Heart right ventricle (tissue), 16 donors: Measurements from ENCODE around the gene COL18A1. TPM values are rescaled to one million over a fixed set of nuclear protein-coding genes. Genes with fewer than 3 reads are reported as not detected.

Experiments used
- ATAC-seq, 8 donors: fragments of 200-7000 bp; cut with Tn5 transposase; one replicate each; pipeline ENCODE4 v1.9.1; 2020; ENCODE audit warnings: mild to moderate bottlenecking in 8 of 8, moderate library complexity in 8 of 8, moderate number of reproducible peaks in 1 of 8
- DNase-seq, 2 donors: peaks; one replicate each; pipeline ENCODE4 v3.0.0-alpha.2; 2020
- H3K27ac ChIP-seq, 10 donors: fragments of 200-600 bp; sonication (generic) in 2 of 10; one replicate each; pipeline versions ENCODE4 v1.5.0 to v1.8.0; 2020 to 2022; ENCODE audit warnings: mild to moderate bottlenecking in 3 of 10
- H3K27me3 ChIP-seq, 7 donors: fragments of 200-600 bp; one replicate each; pipeline ENCODE4 v1.8.0; 2021 to 2022; ENCODE audit warnings: mild to moderate bottlenecking in 2 of 7
- H3K36me3 ChIP-seq, 9 donors: fragments of 200-600 bp; sonication (generic) in 1 of 9; one replicate each; pipeline versions ENCODE4 v1.5.0 to v1.8.0; 2020 to 2022; ENCODE audit warnings: mild to moderate bottlenecking in 2 of 9
- H3K4me1 ChIP-seq, 9 donors: fragments of 200-600 bp; sonication (generic) in 1 of 9; one replicate each; pipeline versions ENCODE4 v1.5.0 to v1.8.0; 2020 to 2022; ENCODE audit warnings: mild to moderate bottlenecking in 4 of 9
- H3K4me3 ChIP-seq, 10 donors: fragments of 200-600 bp; sonication (generic) in 2 of 10; one replicate each; pipeline versions ENCODE4 v1.5.0 to v1.8.0; 2020 to 2022; ENCODE audit warnings: mild to moderate bottlenecking in 7 of 10, moderate library complexity in 2 of 10
- H3K9me3 ChIP-seq, 11 donors: fragments of 200-600 bp in 10 of 11; sonication (generic) in 2 of 11; one replicate each; pipeline versions ENCODE4 v1.5.0 to v1.8.0; 2013 to 2022; ENCODE audit warnings: mild to moderate bottlenecking in 2 of 11, control low read depth in 1 of 11, moderate library complexity in 1 of 11
- WGBS, 2 donors: extraction: QIAGEN DNeasy Blood & Tissue Kit; methylation state at CpG; one replicate each; pipeline ENCODE4 v1.1.7; 2013; ENCODE audit warnings: inconsistent platforms in 1 of 2; 5-methylcytosine and 5-hydroxymethylcytosine counted together
- intact Hi-C, 10 donors: fragments of 100-400 bp; cut with DNase I; formaldehyde crosslinking; loops; one replicate each; pipeline versions ENCODE4 v1.11.1 to v1.14.2; 2022
- polyA plus RNA-seq, 2 donors: library from polyadenylated mRNA; stranded (reverse); fragments of 200-250 nt; gene quantifications; one replicate each; pipeline ENCODE4 v1.2.3, GENCODE V29; 2013
- total RNA-seq, 10 donors: library from RNA; stranded (reverse); fragmentation: NEBNext Ultra II Directional in 3 of 10; extraction: Animal tissue kit (Norgen Biotek cat#: 25700) in 3 of 10; gene quantifications; one replicate each; pipeline versions ENCODE4 v1.2.1 to v1.2.4, GENCODE V29; 2021 to 2023
- TF ChIP-seq, protein P1 (sequence below), 9 donors: fragments of 200-600 bp; sonication (generic) in 2 of 9; IDR thresholded peaks; one replicate each; pipeline versions ENCODE4 v1.5.0 to v1.8.0; 2021 to 2022; ENCODE audit warnings: antibody characterized with exemption in 9 of 9, mild to moderate bottlenecking in 5 of 9, moderate library complexity in 1 of 9
- donor health status: Arrhythmogenic right ventricular cardiomyopathy.
- donor health status: ischemic (EF 13 %, LVEDD 7.1; RV severe dilation, severe dysfunction).
- donor health status: healthy with polysubstance abuse.
- donor health status: DM: no; HTN: yes; CAD: no.
- donor health status: DM: no; HTN: no; CAD: no.
- donor health status: ischemic (EF 25% LVEDD 6.9; RV normal size, moderate dysfunction).
- donor health status: ischemic (EF 25% LVEDD 5.7; RV mildly dilated, moderate dysfunction).
- donor health status: healthy.
- donor health status: DM: yes; HTN: yes; CAD: no.
- donor health status: Ischemic cardiomyopathy.
- donor health status: ischemic (EF 35%, LVEDD 5.7; RV mildly dilated, moderate dysfunction).
- donor health status: nonischemic (EF 11% LVEDD 7.7; RV severe dilation, severe dysfunction).
- donor health status: DM: yes; HTN: yes; CAD: no.
- donor health status: PGD.
- donor health status: ischemic (EF 29% LVEDD 5.4; RV normal size, mild dysfunction).
- donor health status: nonischemic (EF 23%, LVEDD 6.1; RV moderate dilation, normal function).

The COL18A1 gene
- total and polyA plus RNA-seq, 12 donors = 33.7 to 87.1 (median 52.6) TPM

DNA sequence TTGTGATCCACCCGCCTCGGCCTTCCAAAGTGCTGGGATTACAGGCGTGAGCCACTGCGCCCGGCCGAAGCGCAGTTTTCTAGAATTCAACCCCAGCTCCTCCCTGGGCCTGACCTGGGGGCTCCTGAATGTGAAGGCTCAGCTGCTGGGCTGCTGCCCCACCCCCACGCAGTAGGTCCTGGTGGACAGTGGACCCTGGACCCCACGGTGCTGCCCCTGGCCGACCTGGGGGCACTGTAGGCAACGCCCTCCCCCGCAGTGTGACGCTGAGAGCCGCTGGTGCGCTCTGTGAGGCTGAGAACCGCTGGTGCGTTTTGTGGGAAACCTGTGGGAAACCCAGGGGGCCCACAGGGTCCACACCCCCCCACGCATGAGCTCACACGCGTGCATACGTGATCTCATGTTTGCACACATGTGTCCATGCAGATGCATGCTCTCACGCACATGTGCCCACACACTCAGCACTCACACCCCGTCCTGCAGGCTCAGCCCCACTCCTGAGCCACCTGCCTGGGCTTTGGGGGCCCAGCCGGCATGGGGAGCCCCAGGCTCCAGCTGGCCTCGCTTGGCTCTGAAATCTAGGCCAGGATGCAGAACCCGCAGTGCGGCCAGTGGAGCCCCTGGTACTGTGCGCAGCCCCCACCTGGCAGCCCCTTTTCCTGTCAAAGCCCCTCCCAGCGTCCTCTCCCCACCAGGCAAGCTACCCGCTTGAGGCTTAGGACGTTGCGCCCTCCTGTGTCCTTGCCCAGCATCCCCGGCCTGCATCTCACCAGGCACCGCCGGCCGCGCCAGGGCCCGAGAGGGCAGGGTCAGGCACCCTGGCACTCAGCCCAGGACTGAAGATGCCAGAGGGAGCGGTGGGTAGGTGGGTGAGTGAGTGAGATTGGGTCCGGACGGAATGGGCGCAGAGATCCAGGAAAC lies 67.7 kb downstream of the COL18A1 start:
- peaks cover 19 to 52% (median 44%) of the 10 kb centered on the region in 9 donors for H3K4me1 ChIP-seq
- H3K4me3 ChIP-seq = no peak overlapping the region
- ATAC-seq (no peak), DNase-seq (peak in 1 of 2 donors; percentile 21)
- peak overlapping the region in 8 of 10 donors; percentile 57 to 90 (median 82) for H3K27ac ChIP-seq
- WGBS, 2 donors = 90 to 94% methylated on average over 42 of the region's 42 CpGs
- H3K27me3 ChIP-seq = no peaks in the 10 kb centered on the region
- TF ChIP-seq, protein P1, sequence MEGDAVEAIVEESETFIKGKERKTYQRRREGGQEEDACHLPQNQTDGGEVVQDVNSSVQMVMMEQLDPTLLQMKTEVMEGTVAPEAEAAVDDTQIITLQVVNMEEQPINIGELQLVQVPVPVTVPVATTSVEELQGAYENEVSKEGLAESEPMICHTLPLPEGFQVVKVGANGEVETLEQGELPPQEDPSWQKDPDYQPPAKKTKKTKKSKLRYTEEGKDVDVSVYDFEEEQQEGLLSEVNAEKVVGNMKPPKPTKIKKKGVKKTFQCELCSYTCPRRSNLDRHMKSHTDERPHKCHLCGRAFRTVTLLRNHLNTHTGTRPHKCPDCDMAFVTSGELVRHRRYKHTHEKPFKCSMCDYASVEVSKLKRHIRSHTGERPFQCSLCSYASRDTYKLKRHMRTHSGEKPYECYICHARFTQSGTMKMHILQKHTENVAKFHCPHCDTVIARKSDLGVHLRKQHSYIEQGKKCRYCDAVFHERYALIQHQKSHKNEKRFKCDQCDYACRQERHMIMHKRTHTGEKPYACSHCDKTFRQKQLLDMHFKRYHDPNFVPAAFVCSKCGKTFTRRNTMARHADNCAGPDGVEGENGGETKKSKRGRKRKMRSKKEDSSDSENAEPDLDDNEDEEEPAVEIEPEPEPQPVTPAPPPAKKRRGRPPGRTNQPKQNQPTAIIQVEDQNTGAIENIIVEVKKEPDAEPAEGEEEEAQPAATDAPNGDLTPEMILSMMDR (IDR thresholded peaks at IDR 0.05) = no peak
- intact Hi-C loops = loop anchor here in 1 of 10 donors (10.0 kb wide), 1 partner anchor 122 kb away; no protein-coding TSS in a partner anchor
- no peaks in the 10 kb centered on the region for H3K9me3 ChIP-seq
- H3K36me3 ChIP-seq = peaks cover 0 to 63% (median 12%) of the 10 kb centered on the region in 9 donors

DNA sequence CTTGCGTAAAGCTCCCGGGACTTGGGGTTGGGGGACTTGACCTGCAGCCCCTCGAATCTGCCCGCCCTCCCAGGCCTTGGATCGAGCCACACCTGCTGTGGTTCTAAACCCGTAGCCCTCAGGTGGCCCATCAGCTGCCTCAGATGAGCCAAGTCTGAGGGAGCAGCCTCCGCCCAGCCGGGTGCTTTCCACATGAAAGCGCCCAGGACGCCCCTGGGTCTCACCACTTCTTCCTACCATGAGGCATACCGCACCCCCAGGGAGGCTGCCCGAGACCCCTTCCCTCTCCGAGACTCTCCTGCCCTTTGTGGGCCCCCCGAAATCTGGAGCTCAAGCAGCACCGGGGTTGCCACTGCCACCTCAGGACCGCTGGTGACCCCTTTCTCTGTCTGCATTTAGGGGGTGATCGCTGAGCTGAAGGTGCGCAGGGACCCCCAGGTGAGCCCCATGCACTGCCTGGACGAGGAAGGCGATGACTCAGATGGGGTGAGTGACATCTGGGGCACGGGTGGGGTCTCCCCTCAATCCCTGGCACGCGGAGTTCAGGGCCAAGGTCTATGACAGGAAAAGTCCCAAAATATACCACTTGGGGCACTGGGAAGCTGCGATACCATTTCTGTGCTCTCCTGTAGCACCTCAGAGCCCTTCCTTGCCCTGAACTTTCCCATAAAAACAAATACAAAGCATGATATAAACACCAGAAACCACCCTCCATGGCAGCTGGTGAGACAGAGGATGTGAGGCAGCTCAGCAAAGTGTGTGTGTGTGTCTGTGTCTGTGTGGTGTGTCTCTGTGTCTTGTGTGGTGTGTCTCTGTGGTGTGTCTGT lies 68.7 kb downstream of the COL18A1 start:
- no peak for ATAC-seq
- H3K9me3 ChIP-seq = no peaks in the 10 kb centered on the region
- no peak for DNase-seq
- peaks cover 0 to 59% (median 13%) of the 10 kb centered on the region in 9 donors for H3K36me3 ChIP-seq
- no peak overlapping the region for H3K27ac ChIP-seq
- intact Hi-C loops = loop anchor here in 1 of 10 donors (10.0 kb wide), 1 partner anchor 121 kb away; no protein-coding TSS in a partner anchor
- 93 to 95% methylated on average over 24 of the region's 24 CpGs for WGBS, 2 donors
- peaks cover 20 to 60% (median 54%) of the 10 kb centered on the region in 9 donors for H3K4me1 ChIP-seq
- H3K27me3 ChIP-seq = no peaks in the 10 kb centered on the region
- no peak overlapping the region for H3K4me3 ChIP-seq
- TF ChIP-seq, protein P1 (IDR thresholded peaks at IDR 0.05) = no peak

DNA sequence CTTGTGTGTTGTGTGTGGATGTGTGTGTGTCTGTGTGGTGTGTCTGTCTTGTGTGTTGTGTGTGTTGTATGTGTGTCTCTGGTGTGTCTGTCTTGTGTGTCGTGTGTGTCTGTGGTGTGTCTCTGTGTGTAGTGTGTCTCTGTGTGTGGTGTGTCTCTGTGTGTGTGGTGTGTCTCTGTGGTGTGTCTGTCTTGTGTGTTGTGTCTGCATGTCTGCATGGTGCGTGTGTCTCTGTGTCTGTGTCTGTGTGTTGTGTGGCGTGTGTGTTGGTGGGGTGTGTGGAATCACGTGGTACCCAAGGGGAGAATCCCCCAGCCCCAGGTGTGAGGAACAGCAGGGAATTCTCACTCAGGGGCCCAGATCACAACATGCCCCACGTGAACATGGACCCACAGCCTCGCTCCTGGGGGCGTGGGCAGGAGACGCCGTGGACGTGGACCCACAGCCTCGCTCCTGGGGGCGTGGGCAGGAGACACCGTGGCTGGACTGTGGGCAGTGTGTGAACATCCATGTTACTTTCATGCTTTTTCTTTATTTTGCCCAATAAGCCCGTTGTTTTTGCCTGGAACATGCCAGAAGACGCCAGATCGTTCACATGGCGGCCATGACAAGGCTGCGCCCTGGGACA lies 69.5 kb downstream of the COL18A1 start:
- peaks cover 0 to 59% (median 20%) of the 10 kb centered on the region in 9 donors for H3K36me3 ChIP-seq
- 97% methylated on average over 18 of the region's 18 CpGs for WGBS, 2 donors
- intact Hi-C loops = loop anchor here in 1 of 10 donors (10.0 kb wide), 1 partner anchor 120 kb away; no protein-coding TSS in a partner anchor
- TF ChIP-seq, protein P1 (IDR thresholded peaks at IDR 0.05) = no peak
- DNase-seq (peak in 1 of 2 donors; percentile 17), ATAC-seq (no peak)
- H3K4me3 ChIP-seq = no peak overlapping the region
- no peak overlapping the region for H3K27ac ChIP-seq
- no peaks in the 10 kb centered on the region for H3K9me3 ChIP-seq
- H3K4me1 ChIP-seq = peaks cover 20 to 59% (median 50%) of the 10 kb centered on the region in 9 donors
- no peaks in the 10 kb centered on the region for H3K27me3 ChIP-seq
